Sciatic nerve (tissue), 2 donors: ENCODE measurements around the gene C17orf114.
A peak's percentile ranks its signal among the peaks of the same experiment; 100 is the strongest.

ENCODE experiments used
- ATAC-seq: fragments of 200-7000 bp; cut with Tn5 transposase; one replicate; pipeline ENCODE4 v1.9.1; 2020; ENCODE audit warnings: mild to moderate bottlenecking, moderate library complexity
- DNase-seq: peaks from one replicate; pipeline ENCODE4 v3.0.0-alpha.2; 2020; ENCODE audit warnings: low spot score
- intact Hi-C: fragments of 100-400 bp; cut with DNase I; formaldehyde crosslinking; loops from one replicate; pipeline ENCODE4 v1.14.2; 2022
- donor health status: DM: no; HTN: no; CAD: no.
- donor health status: DM: no; HTN: no; CAD: no.

C17orf114 gene

DNA sequence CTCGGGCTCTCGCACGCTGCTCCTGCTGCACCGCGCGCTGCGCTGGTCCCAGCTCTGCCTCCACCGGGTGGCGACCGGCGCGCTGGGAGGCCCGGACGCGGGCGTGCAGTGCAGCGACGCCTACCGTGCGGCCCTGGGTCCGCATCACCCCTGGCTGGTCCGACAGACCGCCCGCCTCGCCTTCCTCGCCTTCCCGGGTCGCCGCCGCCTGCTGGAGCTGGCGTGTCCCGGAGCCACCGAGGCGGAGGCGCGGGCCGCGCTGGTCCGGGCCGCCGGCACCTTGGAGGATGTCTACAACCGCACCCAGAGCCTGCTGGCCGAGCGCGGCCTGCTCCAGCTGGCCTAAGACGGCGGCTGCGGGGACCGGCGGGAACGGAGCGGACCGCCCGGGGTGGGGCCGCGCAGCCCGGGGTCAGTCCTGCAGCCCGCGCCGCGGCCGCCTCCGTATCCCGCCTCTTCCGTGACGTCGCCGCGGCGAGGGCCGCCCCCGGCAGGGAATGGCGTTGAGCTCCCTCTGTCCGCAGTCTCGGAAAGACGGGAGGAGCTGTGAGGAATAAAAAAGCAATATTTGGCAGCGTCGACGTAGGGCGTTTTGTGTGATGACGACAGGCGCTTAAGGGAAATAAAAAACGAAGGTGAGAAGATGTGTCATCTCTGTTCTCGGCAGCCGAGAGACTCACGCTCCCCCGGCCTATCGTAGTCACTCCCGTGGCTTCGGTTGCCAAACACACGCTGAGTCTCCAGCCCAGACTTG, 12.0 kb downstream of the C17orf114 start:
- peak; percentile 92 for DNase-seq
- ATAC-seq: peak; percentile 89
- intact Hi-C loops: loop anchor here (5.0 kb wide), 1 partner anchor 102 kb away; no protein-coding TSS in a partner anchor

DNA sequence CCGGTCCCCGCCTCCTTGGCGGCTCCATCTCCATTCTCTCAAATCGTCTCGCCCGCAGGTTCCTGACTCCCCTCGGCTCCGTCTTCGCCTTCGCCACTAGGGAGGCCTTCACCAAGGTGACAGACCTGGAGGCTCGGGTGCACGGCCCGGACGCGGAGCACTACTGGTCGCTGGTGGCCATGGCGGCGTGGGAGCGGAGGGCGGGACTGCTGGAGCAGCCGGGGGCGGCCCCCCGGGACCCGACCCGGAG, 12.5 kb downstream of the C17orf114 start:
- ATAC-seq (no peak), DNase-seq (no peak)
- intact Hi-C loops: loop anchor here (5.0 kb wide), 1 partner anchor 103 kb away; no protein-coding TSS in a partner anchor

- intact Hi-C loops: loop anchor here (5.0 kb wide), 1 partner anchor 103 kb away; no protein-coding TSS in a partner anchor
- ATAC-seq: no peak
- no peak for DNase-seq
These were observed 13.1 kb downstream of the C17orf114 start, which contains the start of gene GLTPD2 for GRCh38 chr17:4788807-4789700. GLTPD2 (plus strand) TSS chr17:4788964; CDS start chr17:4789012, 48 bp downstream.

DNA sequence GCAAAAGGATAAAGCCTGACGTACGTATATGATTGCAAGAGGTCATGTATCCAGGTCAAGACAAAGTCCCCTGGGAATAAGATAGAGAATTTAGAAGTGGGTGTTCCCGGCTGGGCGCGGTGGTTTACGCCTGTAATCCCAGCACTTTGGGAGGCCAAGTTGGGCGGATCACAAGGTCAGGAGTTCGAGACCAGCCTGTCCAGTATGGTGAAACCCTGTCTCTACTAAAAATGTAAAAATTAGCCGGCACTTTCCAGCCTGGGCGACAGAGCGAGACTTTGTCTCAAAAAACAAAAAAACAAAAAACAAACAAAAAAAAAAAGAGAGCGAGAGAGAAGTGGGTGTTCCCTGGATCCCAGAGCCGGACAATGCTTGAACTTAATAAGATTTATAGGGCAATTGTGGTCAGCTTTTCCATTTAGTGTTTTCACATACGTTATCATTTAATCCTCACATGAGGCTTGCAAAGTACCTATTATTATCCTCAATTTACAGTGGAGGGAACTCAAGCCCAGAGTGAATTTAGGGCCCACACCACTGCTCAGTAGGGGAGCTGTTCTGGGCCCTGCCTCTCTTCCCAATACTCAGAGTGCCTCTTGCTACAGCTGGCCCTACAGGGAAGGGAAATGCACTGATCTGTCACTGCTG, 13.8 kb downstream of the C17orf114 start:
- DNase-seq (no peak), ATAC-seq (no peak)
- intact Hi-C loops: loop anchor here (5.0 kb wide), 1 partner anchor 104 kb away; no protein-coding TSS in a partner anchor

DNA sequence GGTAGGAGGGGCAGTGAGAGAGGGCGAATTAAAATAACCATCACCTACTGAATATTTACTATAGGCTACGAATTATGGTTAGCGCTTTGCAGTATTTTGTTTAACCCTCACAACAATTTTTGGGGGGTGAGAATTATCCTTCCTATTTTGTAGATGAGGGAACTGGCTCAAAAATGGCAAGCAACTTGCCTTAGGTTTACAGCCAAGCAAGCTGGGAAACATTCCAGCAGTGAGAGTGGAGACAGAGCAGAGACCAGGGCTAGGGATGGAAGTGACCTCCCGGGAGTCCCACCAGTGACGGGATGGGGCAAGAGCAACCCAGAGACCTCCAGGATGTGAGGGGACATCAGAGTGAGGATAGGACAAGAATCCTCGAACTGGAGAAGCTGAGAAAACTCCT, 15.6 kb downstream of the C17orf114 start:
- intact Hi-C loops: loop anchor here (5.0 kb wide), 1 partner anchor 106 kb away; no protein-coding TSS in a partner anchor
- ATAC-seq (no peak), DNase-seq (no peak)

DNA sequence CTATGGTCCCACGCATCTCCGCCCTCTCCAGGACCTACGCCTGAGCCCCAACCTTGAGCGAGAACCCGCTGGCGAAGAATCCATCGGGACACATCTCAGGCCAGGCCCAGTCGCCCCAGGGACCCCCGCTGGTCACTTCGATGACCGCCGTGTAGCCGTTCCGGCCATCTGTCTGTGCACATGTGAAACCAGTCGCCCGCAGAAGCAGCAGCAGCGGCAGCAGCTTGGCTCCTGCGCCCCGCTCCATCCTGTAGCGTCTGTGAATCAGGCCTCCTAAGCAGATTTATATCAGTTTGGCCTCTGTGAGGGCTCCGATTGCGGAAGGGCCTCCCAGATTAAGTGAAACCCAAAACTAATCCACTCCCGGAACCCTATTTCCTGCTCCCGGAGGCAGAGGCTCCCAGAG, 16.0 kb downstream of the C17orf114 start, which contains the start of gene VMO1:
Gene VMO1 (minus strand): TSS at position 259 of the 406 bp plus-strand sequence. CDS start 12 bp downstream, at position 247.
- intact Hi-C loops: loop anchor here (5.0 kb wide), 1 partner anchor 106 kb away; no protein-coding TSS in a partner anchor
- peak; percentile 67 for DNase-seq
- peak; percentile 10 for ATAC-seq

GRCh38 chr17:4785311-4786105, 16.6 kb downstream of the C17orf114 start:
- ATAC-seq (peak; percentile 1), DNase-seq (no peak)
- intact Hi-C loops: loop anchor here (5.0 kb wide), 1 partner anchor 107 kb away; no protein-coding TSS in a partner anchor

GRCh38 chr17:4782652-4783051, 19.5 kb downstream of the C17orf114 start:
- DNase-seq (no peak), ATAC-seq (no peak)
- intact Hi-C loops: no loop called here

- intact Hi-C loops: no loop called here
- DNase-seq: no peak
- no peak for ATAC-seq
These were observed 21.7 kb downstream of the C17orf114 start for GRCh38 chr17:4780325-4780955.

GRCh38 chr17:4777969-4778760, 24.0 kb downstream of the C17orf114 start:
- ATAC-seq: no peak
- intact Hi-C loops: no loop called here

DNA sequence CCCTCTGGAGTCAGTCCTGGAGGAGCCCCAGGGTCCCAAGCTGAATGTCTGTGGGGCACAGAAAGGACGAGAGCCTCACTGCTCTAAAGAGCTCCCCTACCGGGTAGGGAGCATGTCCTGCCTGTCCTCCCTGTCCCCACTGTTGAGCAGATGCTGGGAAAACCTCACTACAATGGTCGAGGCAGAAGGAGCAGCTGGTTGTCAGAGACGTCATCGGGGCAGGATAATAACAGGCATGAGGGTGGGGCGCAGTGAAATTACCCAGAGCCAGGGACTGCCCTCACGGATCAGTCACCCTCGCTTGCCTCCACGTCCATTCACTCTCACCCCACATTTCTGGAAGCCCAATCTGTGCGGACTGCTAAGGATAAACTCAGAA, 29.9 kb downstream of the C17orf114 start:
- DNase-seq: no peak
- no peak for ATAC-seq
- intact Hi-C loops: no loop called here

More at GRCh38 chr17:4777969-4778760, 24.0 kb downstream of the C17orf114 start:
- no peak for DNase-seq

DNA sequence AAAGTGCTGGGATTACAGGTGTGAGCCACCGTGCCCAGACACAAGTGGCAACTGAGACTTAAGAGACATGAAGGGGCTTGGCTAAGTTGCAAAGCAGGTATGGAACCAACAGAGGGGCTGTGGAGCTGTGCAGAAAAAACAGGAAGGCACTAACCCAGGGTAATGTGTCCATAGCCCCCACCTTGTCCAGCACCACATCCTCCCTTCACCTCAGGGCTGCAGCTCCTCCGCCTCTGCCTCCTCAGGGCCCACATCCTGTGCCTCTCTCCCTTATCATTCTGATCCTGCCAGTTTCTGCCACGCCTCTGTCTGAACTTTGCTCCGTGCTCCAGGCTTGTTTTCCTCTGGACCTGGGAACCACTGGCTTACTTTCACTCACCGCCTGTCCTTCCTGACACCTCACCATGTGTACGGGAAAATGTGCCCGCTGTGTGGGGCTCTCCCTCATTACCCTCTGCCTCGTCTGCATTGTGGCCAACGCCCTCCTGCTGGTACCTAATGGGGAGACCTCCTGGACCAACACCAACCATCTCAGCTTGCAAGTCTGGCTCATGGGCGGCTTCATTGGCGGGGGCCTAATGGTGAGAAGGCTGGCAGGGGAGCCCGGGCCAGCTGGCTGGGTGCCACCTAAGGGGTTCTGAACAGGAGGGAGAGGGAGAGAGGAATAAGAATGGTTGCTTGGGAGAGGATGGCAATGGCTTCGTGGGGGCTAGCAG, 30.5 kb downstream of the C17orf114 start, which contains the start of gene TM4SF5:
Gene TM4SF5 (plus strand): TSS at position 368 of the 716 bp plus-strand sequence. CDS start 37 bp downstream, at position 405.
- ATAC-seq (no peak), DNase-seq (no peak)
- intact Hi-C loops: no loop called here

- intact Hi-C loops: no loop called here
- ATAC-seq: no peak
These were observed 32.5 kb downstream of the C17orf114 start for GRCh38 chr17:4769628-4770027.

GRCh38 chr17:4768298-4768697, 33.8 kb downstream of the C17orf114 start:
- intact Hi-C loops: no loop called here
- ATAC-seq (no peak), DNase-seq (no peak)

More at GRCh38 chr17:4769628-4770027, 32.5 kb downstream of the C17orf114 start:
- DNase-seq: no peak

GRCh38 chr17:4766723-4767122, 35.4 kb downstream of the C17orf114 start:
- peak; percentile 70 for ATAC-seq
- DNase-seq: no peak
- intact Hi-C loops: no loop called here

DNA sequence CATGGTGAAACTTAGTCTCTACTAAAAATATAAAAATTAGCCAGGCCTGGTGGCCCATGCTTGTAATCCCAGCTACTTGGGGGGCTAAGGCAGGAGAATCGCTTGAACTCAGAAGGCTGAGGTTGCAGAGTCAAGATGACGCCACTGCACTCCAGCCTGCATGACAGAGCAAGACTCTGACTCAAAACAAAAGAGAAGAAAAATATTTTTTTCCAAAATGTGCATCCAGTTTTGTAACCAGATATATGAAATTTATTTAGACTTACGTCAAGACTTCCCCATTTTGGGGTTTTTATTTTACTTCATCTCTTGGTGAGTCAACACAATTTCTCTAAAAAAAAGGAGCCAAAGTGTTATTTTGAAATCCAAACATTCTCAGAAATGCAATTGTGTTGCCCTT, 35.9 kb downstream of the C17orf114 start:
- ATAC-seq: peak; percentile 68
- intact Hi-C loops: no loop called here
- no peak for DNase-seq
